HepG2 (cell line): Measurements from ENCODE around the gene ADAT3. TPM values are rescaled to one million over a fixed set of nuclear protein-coding genes. Genes with fewer than 3 reads are reported as not detected.

Source experiments
- BRD4 ChIP-seq: sonication (generic); formaldehyde crosslinking; IDR thresholded peaks from 2 replicates; pipeline ENCODE4 v1.4.0; 2020; ENCODE audit warnings: missing genetic modification reagents
- CCDC6 ChIP-seq: sonication (generic); formaldehyde crosslinking; IDR thresholded peaks from 2 replicates; pipeline ENCODE4 v1.8.1; 2022; ENCODE audit warnings: mild to moderate bottlenecking, missing genetic modification reagents, moderate library complexity
- FOSL2 ChIP-seq: sonication (generic); formaldehyde crosslinking; IDR thresholded peaks from 2 replicates; pipeline ENCODE4 v1.4.0; 2020; ENCODE audit warnings: missing genetic modification reagents
- GABPB1 ChIP-seq: IDR thresholded peaks from 2 replicates; pipeline ENCODE4 v1.6.1; 2016; ENCODE audit warnings: mild to moderate bottlenecking, missing genetic modification reagents, moderate library complexity, missing compliant biosample characterization
- HNRNPL ChIP-seq: fragments of 200-400 bp; formaldehyde crosslinking; IDR thresholded peaks from 2 replicates; pipeline ENCODE4 v1.6.1; 2017; ENCODE audit warnings: mild to moderate bottlenecking, low read depth, low read length
- JUNB ChIP-seq: sonication (generic); formaldehyde crosslinking; IDR thresholded peaks from 2 replicates; pipeline ENCODE4 v1.8.0; 2022; ENCODE audit warnings: missing genetic modification reagents, mild to moderate bottlenecking, borderline replicate concordance
- MIXL1 ChIP-seq: IDR thresholded peaks from 2 replicates; pipeline ENCODE4 v1.6.1; 2016
- MXI1 ChIP-seq: IDR thresholded peaks from 3 replicates; pipeline ENCODE4 v1.6.1; 2012; ENCODE audit warnings: low read depth, low read length, inconsistent platforms, borderline replicate concordance
- NAIF1 ChIP-seq: sonication (generic); formaldehyde crosslinking; IDR thresholded peaks from 2 replicates; pipeline ENCODE4 v1.5.0; 2020; ENCODE audit warnings: mild to moderate bottlenecking, missing genetic modification reagents, borderline replicate concordance
- NCOA5 ChIP-seq: sonication (generic); formaldehyde crosslinking; IDR thresholded peaks from 2 replicates; pipeline ENCODE4 v1.4.0; 2020; ENCODE audit warnings: missing genetic modification reagents
- POLR2AphosphoS2 ChIP-seq: IDR thresholded peaks from 2 replicates; pipeline ENCODE4 v1.6.1; 2011; ENCODE audit warnings: low read depth, low read length, improper control_type of control experiment
- RFXAP ChIP-seq: sonication (generic); formaldehyde crosslinking; IDR thresholded peaks from 2 replicates; pipeline ENCODE4 v1.4.0; 2020; ENCODE audit warnings: missing genetic modification reagents, borderline replicate concordance
- SMC3 ChIP-seq: IDR thresholded peaks from 2 replicates; pipeline ENCODE4 v1.6.1; 2011; ENCODE audit warnings: low read length, improper control_type of control experiment
- ZBTB21 ChIP-seq: sonication (generic); formaldehyde crosslinking; IDR thresholded peaks from 2 replicates; pipeline ENCODE4 v1.4.0; 2020; ENCODE audit warnings: missing genetic modification reagents
- ZFP36L1 ChIP-seq: sonication (generic); formaldehyde crosslinking; IDR thresholded peaks from 2 replicates; pipeline ENCODE4 v1.8.0; 2022; ENCODE audit warnings: mild to moderate bottlenecking, missing genetic modification reagents, moderate library complexity
- ZNF232 ChIP-seq: sonication (generic); formaldehyde crosslinking; IDR thresholded peaks from 2 replicates; pipeline ENCODE4 v1.4.0; 2020; ENCODE audit warnings: missing genetic modification reagents, borderline replicate concordance
- ZNF264 ChIP-seq: sonication (generic); formaldehyde crosslinking; IDR thresholded peaks from 2 replicates; pipeline ENCODE4 v1.4.0; 2020; ENCODE audit warnings: missing genetic modification reagents
- ZNF510 ChIP-seq: sonication (generic); formaldehyde crosslinking; IDR thresholded peaks from 2 replicates; pipeline ENCODE4 v1.4.0; 2020; ENCODE audit warnings: low read depth, mild to moderate bottlenecking, missing genetic modification reagents
- ZSCAN21 ChIP-seq: sonication (generic); formaldehyde crosslinking; IDR thresholded peaks from 2 replicates; pipeline ENCODE4 v1.8.0; 2022; ENCODE audit warnings: mild to moderate bottlenecking, missing genetic modification reagents, moderate library complexity, borderline replicate concordance
- polyA plus RNA-seq, 8 experiments: library from polyadenylated mRNA; depleted of rRNA in 3 of 8; stranded (reverse) in 7 of 8; unstranded in 1 of 8; fragments of >200 nt; fragmentation: Illumina TruSeq in 4 of 8; extraction: Trizol in 4 of 8; gene quantifications; 2 replicates each; pipeline versions ENCODE4 v1.2.1 to v1.2.3, GENCODE V29; 2011 to 2016; ENCODE audit warnings: low read depth in 4 of 8, missing spikeins in 1 of 8, mixed read lengths in 1 of 8; ENCODE audit not compliant: insufficient read depth in 1 of 8
- total RNA-seq, 5 experiments: library from RNA; depleted of rRNA; stranded (reverse); fragments of >200 nt; fragmentation: Illumina TruSeq; extraction: Trizol; gene quantifications; 2 replicates each; pipeline ENCODE4 v1.2.3, GENCODE V29; 2016; ENCODE audit warnings: low read depth in 1 of 5
- TF ChIP-seq, protein P1 (sequence below): sonication (generic); formaldehyde crosslinking; IDR thresholded peaks from 2 replicates; pipeline ENCODE4 v1.8.0; 2022; ENCODE audit warnings: mild to moderate bottlenecking, missing genetic modification reagents; ENCODE audit not compliant: insufficient replicate concordance
- TF ChIP-seq, protein P2 (sequence below): sonication (generic); formaldehyde crosslinking; IDR thresholded peaks from 2 replicates; pipeline ENCODE4 v1.8.0; 2022; ENCODE audit warnings: mild to moderate bottlenecking, missing genetic modification reagents, moderate library complexity
- TF ChIP-seq, protein P3 (sequence below): sonication (generic); formaldehyde crosslinking; IDR thresholded peaks from 2 replicates; pipeline ENCODE4 v1.9.0; 2021; ENCODE audit warnings: missing genetic modification reagents, borderline replicate concordance
- TF ChIP-seq, protein P4 (sequence below): IDR thresholded peaks from 2 replicates; pipeline ENCODE4 v1.6.1; 2012; ENCODE audit warnings: low read depth, low read length, improper control_type of control experiment

ADAT3 gene
- total and polyA plus RNA-seq, 2 of the 13 experiments (the other 11 are each of a cell fraction or from before 2014, with no cell fraction given) = 0.95 to 3.5 TPM

DNA sequence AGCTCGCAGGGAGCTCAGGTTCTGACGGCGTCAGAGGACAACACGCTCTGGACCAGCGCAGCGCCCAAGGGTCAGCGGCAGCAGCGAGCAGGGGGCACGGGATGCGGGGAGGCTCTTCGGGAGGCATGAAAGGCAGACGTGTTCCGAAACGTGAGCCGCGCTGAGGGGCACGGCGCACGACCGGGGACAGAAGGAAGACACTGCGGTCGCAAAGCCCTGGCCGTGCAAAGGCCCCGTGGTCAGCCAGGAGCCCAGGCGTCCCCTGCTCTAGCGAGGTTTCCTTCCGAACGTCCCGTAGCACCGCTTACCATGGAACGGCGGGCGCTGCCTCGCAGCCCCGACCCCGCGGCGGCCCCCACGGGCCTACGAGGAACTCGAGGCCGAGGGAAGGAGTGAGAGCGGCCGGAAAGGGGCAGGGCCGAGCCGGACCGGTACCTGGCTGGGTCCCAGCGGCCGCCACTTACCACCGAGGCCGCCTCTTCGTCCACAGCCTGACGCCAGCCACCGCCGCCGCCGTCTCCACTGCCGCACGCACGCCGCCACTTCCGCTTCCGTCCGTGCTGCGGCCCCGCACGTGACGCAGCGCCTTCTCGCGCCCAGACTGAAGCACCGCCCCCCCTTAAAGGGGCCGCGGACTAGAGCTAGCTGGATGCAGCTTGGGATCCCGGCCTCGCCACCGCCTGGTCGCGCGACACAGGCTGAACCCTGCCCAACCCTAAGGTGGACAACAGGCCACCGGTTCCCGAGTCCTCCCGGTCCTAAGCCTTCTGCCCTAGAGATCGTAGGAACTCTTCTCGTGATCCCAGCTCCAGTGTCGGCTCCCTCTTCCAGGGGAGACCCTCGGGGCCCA, 29.3 kb upstream of the ADAT3 start (continued):
- TF ChIP-seq, protein P1, sequence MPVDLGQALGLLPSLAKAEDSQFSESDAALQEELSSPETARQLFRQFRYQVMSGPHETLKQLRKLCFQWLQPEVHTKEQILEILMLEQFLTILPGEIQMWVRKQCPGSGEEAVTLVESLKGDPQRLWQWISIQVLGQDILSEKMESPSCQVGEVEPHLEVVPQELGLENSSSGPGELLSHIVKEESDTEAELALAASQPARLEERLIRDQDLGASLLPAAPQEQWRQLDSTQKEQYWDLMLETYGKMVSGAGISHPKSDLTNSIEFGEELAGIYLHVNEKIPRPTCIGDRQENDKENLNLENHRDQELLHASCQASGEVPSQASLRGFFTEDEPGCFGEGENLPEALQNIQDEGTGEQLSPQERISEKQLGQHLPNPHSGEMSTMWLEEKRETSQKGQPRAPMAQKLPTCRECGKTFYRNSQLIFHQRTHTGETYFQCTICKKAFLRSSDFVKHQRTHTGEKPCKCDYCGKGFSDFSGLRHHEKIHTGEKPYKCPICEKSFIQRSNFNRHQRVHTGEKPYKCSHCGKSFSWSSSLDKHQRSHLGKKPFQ = peak; percentile 73
- TF ChIP-seq HNRNPL (no peak), SMC3 (no peak), JUNB (CRISPR knock-in tag) (no peak), ZNF232 (CRISPR knock-in tag) (no peak; the same call in 1 of the 2 replicates), ZBTB21 (peak; percentile 86; the same call in 1 of the 2 replicates), GABPB1 (peak; percentile 98), ZNF264 (CRISPR knock-in tag) (no peak), NCOA5 (CRISPR knock-in tag) (no peak), FOSL2 (peak; percentile 65; the same call in 1 of the 2 replicates), POLR2AphosphoS2 (no peak), BRD4 (CRISPR knock-in tag) (peak; percentile 78), RFXAP (peak; percentile 78; the same call in 1 of the 2 replicates), ZFP36L1 (CRISPR knock-in tag) (peak; percentile 89; the same call in 1 of the 2 replicates), CCDC6 (peak; percentile 91), NAIF1 (CRISPR knock-in tag) (no peak), MIXL1 (CRISPR knock-in tag) (0 out of 2 replicates have a peak, but pooled peaks have one; percentile 34), ZNF510 (no peak), MXI1 (peak; percentile 90; the same call in 1 of the 3 replicates), ZSCAN21 (CRISPR knock-in tag) (peak; percentile 83; the same call in 1 of the 2 replicates)
- TF ChIP-seq, protein P2, sequence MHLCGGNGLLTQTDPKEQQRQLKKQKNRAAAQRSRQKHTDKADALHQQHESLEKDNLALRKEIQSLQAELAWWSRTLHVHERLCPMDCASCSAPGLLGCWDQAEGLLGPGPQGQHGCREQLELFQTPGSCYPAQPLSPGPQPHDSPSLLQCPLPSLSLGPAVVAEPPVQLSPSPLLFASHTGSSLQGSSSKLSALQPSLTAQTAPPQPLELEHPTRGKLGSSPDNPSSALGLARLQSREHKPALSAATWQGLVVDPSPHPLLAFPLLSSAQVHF (CRISPR knock-in tag) = peak; percentile 75; the same call in 1 of the 2 replicates
- TF ChIP-seq, protein P3, sequence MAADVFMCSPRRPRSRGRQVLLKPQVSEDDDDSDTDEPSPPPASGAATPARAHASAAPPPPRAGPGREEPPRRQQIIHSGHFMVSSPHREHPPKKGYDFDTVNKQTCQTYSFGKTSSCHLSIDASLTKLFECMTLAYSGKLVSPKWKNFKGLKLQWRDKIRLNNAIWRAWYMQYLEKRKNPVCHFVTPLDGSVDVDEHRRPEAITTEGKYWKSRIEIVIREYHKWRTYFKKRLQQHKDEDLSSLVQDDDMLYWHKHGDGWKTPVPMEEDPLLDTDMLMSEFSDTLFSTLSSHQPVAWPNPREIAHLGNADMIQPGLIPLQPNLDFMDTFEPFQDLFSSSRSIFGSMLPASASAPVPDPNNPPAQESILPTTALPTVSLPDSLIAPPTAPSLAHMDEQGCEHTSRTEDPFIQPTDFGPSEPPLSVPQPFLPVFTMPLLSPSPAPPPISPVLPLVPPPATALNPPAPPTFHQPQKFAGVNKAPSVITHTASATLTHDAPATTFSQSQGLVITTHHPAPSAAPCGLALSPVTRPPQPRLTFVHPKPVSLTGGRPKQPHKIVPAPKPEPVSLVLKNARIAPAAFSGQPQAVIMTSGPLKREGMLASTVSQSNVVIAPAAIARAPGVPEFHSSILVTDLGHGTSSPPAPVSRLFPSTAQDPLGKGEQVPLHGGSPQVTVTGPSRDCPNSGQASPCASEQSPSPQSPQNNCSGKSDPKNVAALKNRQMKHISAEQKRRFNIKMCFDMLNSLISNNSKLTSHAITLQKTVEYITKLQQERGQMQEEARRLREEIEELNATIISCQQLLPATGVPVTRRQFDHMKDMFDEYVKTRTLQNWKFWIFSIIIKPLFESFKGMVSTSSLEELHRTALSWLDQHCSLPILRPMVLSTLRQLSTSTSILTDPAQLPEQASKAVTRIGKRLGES = 0 out of 2 replicates have a peak, but pooled peaks have one; percentile 36
- TF ChIP-seq, protein P4, sequence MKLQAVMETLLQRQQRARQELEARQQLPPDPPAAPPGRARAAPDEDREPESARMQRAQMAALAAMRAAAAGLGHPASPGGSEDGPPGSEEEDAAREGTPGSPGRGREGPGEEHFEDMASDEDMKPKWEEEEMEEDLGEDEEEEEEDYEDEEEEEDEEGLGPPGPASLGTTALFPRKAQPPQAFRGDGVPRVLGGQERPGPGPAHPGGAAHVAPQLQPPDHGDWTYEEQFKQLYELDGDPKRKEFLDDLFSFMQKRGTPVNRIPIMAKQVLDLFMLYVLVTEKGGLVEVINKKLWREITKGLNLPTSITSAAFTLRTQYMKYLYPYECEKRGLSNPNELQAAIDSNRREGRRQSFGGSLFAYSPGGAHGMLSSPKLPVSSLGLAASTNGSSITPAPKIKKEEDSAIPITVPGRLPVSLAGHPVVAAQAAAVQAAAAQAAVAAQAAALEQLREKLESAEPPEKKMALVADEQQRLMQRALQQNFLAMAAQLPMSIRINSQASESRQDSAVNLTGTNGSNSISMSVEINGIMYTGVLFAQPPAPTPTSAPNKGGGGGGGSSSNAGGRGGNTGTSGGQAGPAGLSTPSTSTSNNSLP = no peak
